ENCODE results near the gene ADAMTS8. TPM values are rescaled to one million over a fixed set of nuclear protein-coding genes. Genes with fewer than 3 reads are reported as not detected.

ADAMTS8 gene
- total RNA-seq, 2 donors from 2014 or later = 1.00 to 4.0 TPM

- WGBS, 2 experiments (ENCODE audit: insufficient coverage in 1 of 2, insufficient read length in 1 of 2) = 45 to 57% methylated on average over 3 to 10 of the region's 10 CpGs
- H3K27me3 Mint-ChIP-seq (ENCODE audit: insufficient read depth) = peaks cover 41% of the 10 kb centered on the region
- peaks cover 19% of the 10 kb centered on the region for H3K4me1 Mint-ChIP-seq
- no peak overlapping the region for H3K9ac ChIP-seq (ENCODE audit: extremely low read depth, low read length, poor library complexity, severe bottlenecking)
- DNase-seq = peak; percentile 97
- H3K4me1 ChIP-seq (ENCODE audit: control insufficient read depth, insufficient read depth, low read length) = no peaks in the 10 kb centered on the region
- no peak overlapping the region for H3K4me3 Mint-ChIP-seq
- no peaks in the 10 kb centered on the region for H3K36me3 ChIP-seq (ENCODE audit: control insufficient read depth, insufficient read depth, low read length)
- H3K36me3 Mint-ChIP-seq (ENCODE audit: low read depth) = no peaks in the 10 kb centered on the region
- peak; percentile 76 for TF ChIP-seq CTCF (conservative IDR thresholded peaks at IDR 0.05)
- H3K9me3 ChIP-seq (ENCODE audit: control insufficient read depth, low read length) = no peaks in the 10 kb centered on the region
- no peak overlapping the region for H3K4me3 ChIP-seq (ENCODE audit: low read length)
- H3K9me3 Mint-ChIP-seq = no peaks in the 10 kb centered on the region
- H3K27me3 ChIP-seq (ENCODE audit: control insufficient read depth, insufficient read depth, low read length, poor library complexity, severe bottlenecking) = peaks cover 42% of the 10 kb centered on the region
- H3K27ac ChIP-seq (ENCODE audit: low read depth, low read length) = no peak overlapping the region
- H3K27ac Mint-ChIP-seq = no peak overlapping the region
Measured at GRCh38 chr11:130431331-130431773, 2.9 kb upstream of the ADAMTS8 start.

GRCh38 chr11:130429983-130430382, 1.6 kb upstream of the ADAMTS8 start:
- Mint-ChIP-seq H3K27me3 (ENCODE audit: insufficient read depth) (peaks cover 49% of the 10 kb centered on the region), H3K4me1 (peaks cover 23% of the 10 kb centered on the region), H3K27ac (no peak overlapping the region), H3K9me3 (no peaks in the 10 kb centered on the region), H3K4me3 (no peak overlapping the region), H3K36me3 (ENCODE audit: low read depth) (no peaks in the 10 kb centered on the region)
- TF ChIP-seq CTCF (conservative IDR thresholded peaks at IDR 0.05) = no peak
- no peak overlapping the region for H3K9ac ChIP-seq (ENCODE audit: extremely low read depth, low read length, poor library complexity, severe bottlenecking)
- H3K36me3 ChIP-seq (ENCODE audit: control insufficient read depth, insufficient read depth, low read length) = no peaks in the 10 kb centered on the region
- H3K9me3 ChIP-seq (ENCODE audit: control insufficient read depth, low read length) = no peaks in the 10 kb centered on the region
- no peak for DNase-seq
- WGBS, 2 experiments (ENCODE audit: insufficient coverage in 1 of 2, insufficient read length in 1 of 2) = 86 to 100% methylated on average over 1 to 3 of the region's 3 CpGs
- H3K27ac ChIP-seq (ENCODE audit: low read depth, low read length) = no peak overlapping the region
- H3K4me1 ChIP-seq (ENCODE audit: control insufficient read depth, insufficient read depth, low read length) = no peaks in the 10 kb centered on the region
- H3K27me3 ChIP-seq (ENCODE audit: control insufficient read depth, insufficient read depth, low read length, poor library complexity, severe bottlenecking) = peaks cover 47% of the 10 kb centered on the region
- no peak overlapping the region for H3K4me3 ChIP-seq (ENCODE audit: low read length)

GRCh38 chr11:130429120-130429681, 792 bp upstream of the ADAMTS8 start:
- no peaks in the 10 kb centered on the region for H3K36me3 Mint-ChIP-seq (ENCODE audit: low read depth)
- Histone ChIP-seq H3K9me3 (ENCODE audit: control insufficient read depth, low read length) (no peaks in the 10 kb centered on the region), H3K9ac (ENCODE audit: extremely low read depth, low read length, poor library complexity, severe bottlenecking) (no peak overlapping the region), H3K27me3 (ENCODE audit: control insufficient read depth, insufficient read depth, low read length, poor library complexity, severe bottlenecking) (peaks cover 47% of the 10 kb centered on the region), H3K36me3 (ENCODE audit: control insufficient read depth, insufficient read depth, low read length) (no peaks in the 10 kb centered on the region), H3K27ac (ENCODE audit: low read depth, low read length) (no peak overlapping the region), H3K4me1 (ENCODE audit: control insufficient read depth, insufficient read depth, low read length) (peaks cover 7% of the 10 kb centered on the region), H3K4me3 (ENCODE audit: low read length) (no peak overlapping the region)
- 49% methylated on average over 2 of the region's 2 CpGs; no CpG with 5 or more reads in 1 of the 2 experiments for WGBS, 2 experiments (ENCODE audit: insufficient coverage in 1 of 2, insufficient read length in 1 of 2)
- H3K27ac Mint-ChIP-seq = no peak overlapping the region
- DNase-seq = no peak
- H3K9me3 Mint-ChIP-seq = no peaks in the 10 kb centered on the region
- peaks cover 51% of the 10 kb centered on the region for H3K27me3 Mint-ChIP-seq (ENCODE audit: insufficient read depth)
- H3K4me3 Mint-ChIP-seq = peak overlapping the region; percentile 69
- peak; percentile 41 for TF ChIP-seq CTCF (conservative IDR thresholded peaks at IDR 0.05)
- peaks cover 31% of the 10 kb centered on the region for H3K4me1 Mint-ChIP-seq
